Brain microvascular endothelial cell (primary cell): Measurements from ENCODE around the gene ZNF689.

Source experiments
- DNase-seq: peaks from one replicate; pipeline ENCODE4 v3.0.0-alpha.2; 2020
- H3K27ac ChIP-seq: fragments of 250-450 bp; sonication (Bioruptor Pico); 2 replicates; pipeline ENCODE4 v1.5.1; 2020; ENCODE audit warnings: mild to moderate bottlenecking, moderate library complexity
- H3K27me3 ChIP-seq: fragments of 250-450 bp; sonication (Bioruptor Pico); replicated peaks from 2 replicates; pipeline ENCODE4 v1.5.1; 2020; ENCODE audit warnings: mild to moderate bottlenecking
- H3K36me3 ChIP-seq: fragments of 250-450 bp; sonication (Bioruptor Pico); replicated peaks from 2 replicates; pipeline ENCODE4 v1.5.1; 2020; ENCODE audit warnings: mild to moderate bottlenecking
- H3K4me3 ChIP-seq: 2 replicates; pipeline ENCODE4 v1.5.1; 2011; ENCODE audit warnings: low read depth, mild to moderate bottlenecking, control low read depth, low read length, moderate library complexity
- in situ Hi-C: cut with HindIII; loops from 2 replicates; pipeline ENCODE4 v1.10.0; 2017; ENCODE audit warnings: low sequenced_read_pairs, low pct_ligation_motif_present
- TF ChIP-seq, protein P1 (sequence below): IDR thresholded peaks from 2 replicates; pipeline ENCODE4 v1.5.1; 2011; ENCODE audit warnings: low read depth, mild to moderate bottlenecking, moderate library complexity, low read length, control low read depth, inconsistent platforms; ENCODE audit errors: missing control alignments

Gene ZNF689

GRCh38 chr16:30650369-30651123 lies 40.4 kb upstream of the ZNF689 start, which contains the start of gene PRR14:
TSS of gene PRR14 (plus strand) at chr16:30650960. CDS start at chr16:30651646, 686 bp downstream.
- Histone ChIP-seq H3K27ac (peak within 1 kb of the TSS; percentile 46), H3K4me3 (peak within 1 kb of the TSS; percentile 84), H3K27me3 (no peaks in the 10 kb centered on the region), H3K36me3 (peaks cover 17% of the 10 kb centered on the region)
- in situ Hi-C loops = no loop called here
- DNase-seq = peak; percentile 99
- TF ChIP-seq, protein P1, sequence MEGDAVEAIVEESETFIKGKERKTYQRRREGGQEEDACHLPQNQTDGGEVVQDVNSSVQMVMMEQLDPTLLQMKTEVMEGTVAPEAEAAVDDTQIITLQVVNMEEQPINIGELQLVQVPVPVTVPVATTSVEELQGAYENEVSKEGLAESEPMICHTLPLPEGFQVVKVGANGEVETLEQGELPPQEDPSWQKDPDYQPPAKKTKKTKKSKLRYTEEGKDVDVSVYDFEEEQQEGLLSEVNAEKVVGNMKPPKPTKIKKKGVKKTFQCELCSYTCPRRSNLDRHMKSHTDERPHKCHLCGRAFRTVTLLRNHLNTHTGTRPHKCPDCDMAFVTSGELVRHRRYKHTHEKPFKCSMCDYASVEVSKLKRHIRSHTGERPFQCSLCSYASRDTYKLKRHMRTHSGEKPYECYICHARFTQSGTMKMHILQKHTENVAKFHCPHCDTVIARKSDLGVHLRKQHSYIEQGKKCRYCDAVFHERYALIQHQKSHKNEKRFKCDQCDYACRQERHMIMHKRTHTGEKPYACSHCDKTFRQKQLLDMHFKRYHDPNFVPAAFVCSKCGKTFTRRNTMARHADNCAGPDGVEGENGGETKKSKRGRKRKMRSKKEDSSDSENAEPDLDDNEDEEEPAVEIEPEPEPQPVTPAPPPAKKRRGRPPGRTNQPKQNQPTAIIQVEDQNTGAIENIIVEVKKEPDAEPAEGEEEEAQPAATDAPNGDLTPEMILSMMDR = peak; percentile 41

GRCh38 chr16:30649725-30650368 lies 39.7 kb upstream of the ZNF689 start:
- H3K27me3 ChIP-seq = no peaks in the 10 kb centered on the region
- TF ChIP-seq, protein P1 = no peak
- H3K36me3 ChIP-seq = peaks cover 10% of the 10 kb centered on the region
- H3K4me3 ChIP-seq = peak overlapping the region; percentile 52
- H3K27ac ChIP-seq = peak overlapping the region; percentile 41
- no peak for DNase-seq
- in situ Hi-C loops = no loop called here

DNA sequence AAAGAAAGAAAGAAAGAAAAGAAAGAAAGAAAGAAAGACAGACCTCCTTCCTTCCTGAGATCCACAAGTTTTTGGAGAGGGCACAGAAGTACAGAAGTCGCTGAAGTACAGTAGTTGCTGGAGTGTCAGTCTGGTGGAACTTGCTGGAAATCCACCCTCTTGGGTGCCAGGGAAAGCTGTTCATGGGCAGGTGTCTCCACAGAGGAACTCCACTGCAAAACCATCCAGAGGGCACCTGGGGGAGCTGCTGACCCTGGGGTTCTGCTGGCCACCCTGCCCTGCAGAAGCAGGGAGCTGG lies 37.0 kb upstream of the ZNF689 start:
- in situ Hi-C loops = no loop called here

DNA sequence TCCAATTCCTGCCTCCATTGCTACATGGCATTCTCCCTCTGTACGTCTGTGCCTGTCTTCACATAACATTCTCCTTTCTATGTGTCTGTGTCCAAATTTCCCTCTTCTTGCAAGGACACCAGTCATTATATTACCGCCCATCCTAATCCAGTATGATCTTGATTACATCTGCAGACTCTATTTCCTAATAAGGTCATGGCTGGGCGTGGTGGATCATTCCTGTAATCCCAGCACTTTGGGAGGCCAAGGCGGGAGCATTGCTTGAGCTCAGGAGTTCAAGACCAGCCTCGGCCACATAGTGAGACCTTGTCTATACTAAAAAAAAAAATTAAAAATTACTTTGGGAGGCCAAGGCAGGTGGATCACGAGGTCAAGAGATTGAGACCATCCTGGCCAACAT lies 35.5 kb upstream of the ZNF689 start:
- H3K27me3 ChIP-seq = no peaks in the 10 kb centered on the region
- no peaks in the 10 kb centered on the region for H3K36me3 ChIP-seq
- TF ChIP-seq, protein P1 = no peak
- DNase-seq = no peak
- no peak overlapping the region for H3K27ac ChIP-seq
- in situ Hi-C loops = no loop called here
- no peak overlapping the region for H3K4me3 ChIP-seq

More for the DNA sequence above, 37.0 kb upstream of the ZNF689 start:
- TF ChIP-seq, protein P1 = no peak
- Histone ChIP-seq H3K36me3 (no peaks in the 10 kb centered on the region), H3K27ac (no peak overlapping the region), H3K27me3 (no peaks in the 10 kb centered on the region), H3K4me3 (no peak overlapping the region)
- DNase-seq = no peak

GRCh38 chr16:30644334-30644830 lies 34.2 kb upstream of the ZNF689 start:
- in situ Hi-C loops = no loop called here
- TF ChIP-seq, protein P1 = no peak

More at GRCh38 chr16:30644334-30644830, 34.2 kb upstream of the ZNF689 start:
- DNase-seq = no peak
- no peak overlapping the region for H3K4me3 ChIP-seq
- H3K36me3 ChIP-seq = no peaks in the 10 kb centered on the region
- H3K27me3 ChIP-seq = no peaks in the 10 kb centered on the region
- H3K27ac ChIP-seq = no peak overlapping the region
